B cell (primary cell): ENCODE measurements around the gene EVI5L. TPM values are rescaled to one million over a fixed set of nuclear protein-coding genes. Genes with fewer than 3 reads are reported as not detected.

ENCODE experiments used
- ATAC-seq: fragments of 200-7000 bp; cut with Tn5 transposase; one replicate; pipeline ENCODE4 v1.10.0; 2021; ENCODE audit warnings: low read depth, mild to moderate bottlenecking, moderate number of reproducible peaks, moderate library complexity
- CTCF ChIA-PET: fragments of 350-600 bp; sonication (Branson Sonifier 250); formaldehyde crosslinking; loops from one replicate; lab custom pipeline; 2021; ENCODE audit warnings: antibody characterized with exemption, inconsistent platforms; lab: Charles Lee
- POLR2A ChIA-PET: fragments of 350-600 bp; sonication (Branson Sonifier 250); formaldehyde crosslinking; loops from one replicate; lab custom pipeline; 2021; ENCODE audit warnings: antibody characterized with exemption; lab: Charles Lee
- DNase-seq: peaks from one replicate; pipeline ENCODE4 v3.0.0; 2013
- H2AFZ ChIP-seq: 2 replicates; pipeline ENCODE4 v1.6.1; 2012; ENCODE audit warnings: mild to moderate bottlenecking, low read depth, low read length; ENCODE audit not compliant: insufficient read depth, poor library complexity, severe bottlenecking
- H3K27ac ChIP-seq, 2 donors: 1 replicate in 1 of 2; 2 replicates in 1 of 2; pipeline ENCODE4 v1.5.1; 2012 to 2013; ENCODE audit warnings: low read length in 2 of 2, mild to moderate bottlenecking in 2 of 2, moderate library complexity in 1 of 2
- H3K27me3 ChIP-seq, 4 experiments: fragments of 200-600 bp in 1 of 4; sonication (generic) in 1 of 4; replicated peaks in 1 of 4; 1 replicate in 2 of 4; 2 replicates in 2 of 4; pipeline versions ENCODE4 v1.6.1 to v1.7.0; 2013 to 2016; ENCODE audit warnings: low read length in 3 of 4, mild to moderate bottlenecking in 2 of 4, mixed read lengths in 1 of 4, moderate library complexity in 1 of 4; ENCODE audit not compliant: insufficient read depth in 4 of 4, control insufficient read depth in 3 of 4; ENCODE audit errors: control extremely low read depth in 1 of 4
- H3K36me3 ChIP-seq, 2 experiments: replicated peaks in 1 of 2; 1 replicate in 1 of 2; 2 replicates in 1 of 2; pipeline versions ENCODE4 v1.6.1 to v1.7.1; 2013; ENCODE audit warnings: low read length in 1 of 2; ENCODE audit not compliant: insufficient read depth in 2 of 2, control insufficient read depth in 1 of 2; ENCODE audit errors: control extremely low read depth in 1 of 2, extremely low read depth in 1 of 2
- H3K4me1 ChIP-seq, 2 donors: fragments of 200-600 bp in 1 of 2; sonication (generic) in 1 of 2; 1 replicate in 1 of 2; 2 replicates in 1 of 2; pipeline versions ENCODE4 v1.5.1 to v1.6.1; 2013 to 2017; ENCODE audit warnings: low read length in 2 of 2; ENCODE audit not compliant: control insufficient read depth in 2 of 2, insufficient read depth in 2 of 2
- H3K4me2 ChIP-seq: replicated peaks from 2 replicates; pipeline ENCODE3; 2012; ENCODE audit warnings: mild to moderate bottlenecking, low read depth, low read length; ENCODE audit not compliant: poor library complexity, severe bottlenecking
- H3K4me3 ChIP-seq, 5 experiments: fragments of 200-600 bp in 1 of 5; sonication (generic) in 1 of 5; 1 replicate in 3 of 5; 2 replicates in 2 of 5; pipeline versions ENCODE4 v1.5.1 to v1.7.0; 2011 to 2016; ENCODE audit warnings: low read length in 4 of 5, mild to moderate bottlenecking in 4 of 5, low read depth in 2 of 5, control low read depth in 1 of 5, moderate library complexity in 1 of 5; ENCODE audit not compliant: insufficient read depth in 1 of 5; ENCODE audit errors: control extremely low read depth in 1 of 5, extremely low read depth in 1 of 5
- H3K79me2 ChIP-seq: fragments of 200-600 bp; sonication (generic); one replicate; pipeline ENCODE4 v1.6.0; 2016; ENCODE audit warnings: low read length; ENCODE audit not compliant: control insufficient read depth, insufficient read depth
- H3K9ac ChIP-seq: fragments of 200-600 bp; sonication (generic); 2 replicates; pipeline ENCODE4 v1.6.1; 2017; ENCODE audit warnings: mild to moderate bottlenecking, low read length, moderate library complexity
- H3K9me3 ChIP-seq, 3 donors: one replicate each; pipeline versions ENCODE4 v1.6.1 to v1.7.1; 2013; ENCODE audit warnings: low read length in 2 of 3; ENCODE audit not compliant: control insufficient read depth in 2 of 3, insufficient read depth in 1 of 3; ENCODE audit errors: control extremely low read depth in 1 of 3
- H4K20me1 ChIP-seq: 2 replicates; pipeline ENCODE4 v1.6.0; 2012; ENCODE audit warnings: mild to moderate bottlenecking, low read length; ENCODE audit not compliant: insufficient read depth, control insufficient read depth, poor library complexity, severe bottlenecking
- H3K27ac Mint-ChIP-seq: one replicate; pipeline ENCODE4 v1.8.0; 2021; ENCODE audit warnings: mixed read lengths
- H3K27me3 Mint-ChIP-seq: one replicate; pipeline ENCODE4 v1.8.0; 2021; ENCODE audit warnings: mixed read lengths
- H3K4me1 Mint-ChIP-seq: one replicate; pipeline ENCODE4 v1.8.0; 2021; ENCODE audit warnings: mixed read lengths
- H3K4me3 Mint-ChIP-seq: one replicate; pipeline ENCODE4 v1.8.0; 2021; ENCODE audit warnings: mixed read lengths
- H3K9me3 Mint-ChIP-seq: one replicate; pipeline ENCODE4 v1.8.0; 2022; ENCODE audit warnings: mixed read lengths; ENCODE audit not compliant: insufficient read depth
- EZH2 ChIP-seq: IDR thresholded peaks from 2 replicates; pipeline ENCODE4 v1.6.1; 2012; ENCODE audit warnings: borderline replicate concordance, low read depth, mild to moderate bottlenecking, moderate library complexity, low read length; ENCODE audit not compliant: insufficient read depth, poor library complexity, severe bottlenecking
- WGBS: methylation state at CpG from one replicate; pipeline ENCODE4 v1.1.5; 2013; ENCODE audit warnings: missing lambda C conversion rate; ENCODE audit not compliant: insufficient coverage; 5-methylcytosine and 5-hydroxymethylcytosine counted together
- intact Hi-C: fragments of 100-400 bp; cut with micrococcal nuclease; formaldehyde crosslinking; loops from one replicate; pipeline ENCODE4 v1.10.0; 2022
- polyA plus RNA-seq: library from polyadenylated mRNA; depleted of rRNA; stranded (reverse); fragments of >200 nt; gene quantifications from 2 replicates; pipeline ENCODE4 v1.2.3, GENCODE V29; 2012
- total RNA-seq, 2 donors: library from RNA; stranded (reverse); fragments of 120-200 nt in 1 of 2; gene quantifications; 1 replicate in 1 of 2; 2 replicates in 1 of 2; pipeline versions ENCODE4 v1.2.3 to v1.2.4, GENCODE V29; 2013 to 2022
- TF ChIP-seq, protein P1 (sequence below): fragments of 200-600 bp; IDR thresholded peaks from one replicate; pipeline ENCODE4 v1.8.0; 2022; ENCODE audit warnings: antibody characterized with exemption, mild to moderate bottlenecking

EVI5L gene
- total and polyA plus RNA-seq, 2 donors (not counting 1 experiment from before 2014, with no cell fraction given), result 7.9 to 11.8 TPM

DNA sequence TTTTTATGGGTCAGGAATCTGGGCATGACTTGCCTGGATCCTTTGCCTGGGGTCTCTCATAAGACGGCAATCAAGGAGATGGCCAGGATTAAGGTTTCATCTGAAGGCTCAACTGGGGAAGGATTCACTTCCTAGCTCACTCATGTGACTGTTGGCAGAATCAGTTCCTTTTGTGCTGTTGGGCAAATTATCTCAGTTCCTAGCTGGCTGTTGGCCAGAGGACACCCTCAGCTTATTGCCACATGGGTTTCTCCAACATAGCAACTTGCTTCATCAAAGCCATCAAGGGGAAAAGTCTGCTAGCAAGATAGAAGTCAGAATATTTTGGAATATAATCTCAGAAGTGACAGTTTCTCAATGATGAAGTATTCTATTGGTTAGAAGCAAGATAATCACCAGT is 12.2 kb upstream of the EVI5L start:
- H3K27ac ChIP-seq, result no peak overlapping the region
- peaks cover 0 to 21% (median 11%) of the 10 kb centered on the region in 4 experiments for H3K27me3 ChIP-seq
- no peak overlapping the region for H2AFZ ChIP-seq
- POLR2A ChIA-PET, result interaction anchor here (0.5 kb wide), 1 partner anchor 13 kb away, joined by 3 read pairs; the partner anchor contains the start of gene EVI5L
- ATAC-seq (no peak), DNase-seq (no peak)
- no peaks in the 10 kb centered on the region for H3K79me2 ChIP-seq
- H3K4me3 ChIP-seq, result no peak overlapping the region
- no peak overlapping the region for H3K27ac Mint-ChIP-seq
- intact Hi-C loops, result no loop called here
- WGBS, result no CpG with 5 or more reads among the region's 1 CpG
- H3K4me1 Mint-ChIP-seq, result peaks cover 26% of the 10 kb centered on the region
- H4K20me1 ChIP-seq, result no peaks in the 10 kb centered on the region
- TF ChIP-seq, protein P1, sequence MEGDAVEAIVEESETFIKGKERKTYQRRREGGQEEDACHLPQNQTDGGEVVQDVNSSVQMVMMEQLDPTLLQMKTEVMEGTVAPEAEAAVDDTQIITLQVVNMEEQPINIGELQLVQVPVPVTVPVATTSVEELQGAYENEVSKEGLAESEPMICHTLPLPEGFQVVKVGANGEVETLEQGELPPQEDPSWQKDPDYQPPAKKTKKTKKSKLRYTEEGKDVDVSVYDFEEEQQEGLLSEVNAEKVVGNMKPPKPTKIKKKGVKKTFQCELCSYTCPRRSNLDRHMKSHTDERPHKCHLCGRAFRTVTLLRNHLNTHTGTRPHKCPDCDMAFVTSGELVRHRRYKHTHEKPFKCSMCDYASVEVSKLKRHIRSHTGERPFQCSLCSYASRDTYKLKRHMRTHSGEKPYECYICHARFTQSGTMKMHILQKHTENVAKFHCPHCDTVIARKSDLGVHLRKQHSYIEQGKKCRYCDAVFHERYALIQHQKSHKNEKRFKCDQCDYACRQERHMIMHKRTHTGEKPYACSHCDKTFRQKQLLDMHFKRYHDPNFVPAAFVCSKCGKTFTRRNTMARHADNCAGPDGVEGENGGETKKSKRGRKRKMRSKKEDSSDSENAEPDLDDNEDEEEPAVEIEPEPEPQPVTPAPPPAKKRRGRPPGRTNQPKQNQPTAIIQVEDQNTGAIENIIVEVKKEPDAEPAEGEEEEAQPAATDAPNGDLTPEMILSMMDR, result no peak
- TF ChIP-seq EZH2, result no peak
- H3K9me3 ChIP-seq, result peaks cover 0 to 14% (median 11%) of the 10 kb centered on the region in 3 donors
- H3K4me3 Mint-ChIP-seq, result no peak overlapping the region
- H3K27me3 Mint-ChIP-seq, result peaks cover 20% of the 10 kb centered on the region
- H3K9me3 Mint-ChIP-seq, result no peaks in the 10 kb centered on the region
- no peaks in the 10 kb centered on the region for H3K36me3 ChIP-seq
- peaks cover 11 to 17% of the 10 kb centered on the region in 2 donors for H3K4me1 ChIP-seq
- H3K4me2 ChIP-seq, result no peak overlapping the region
- no peak overlapping the region for H3K9ac ChIP-seq
- CTCF ChIA-PET, result interaction anchor here (1.2 to 1.5 kb wide), 2 partner anchors 16 to 22 kb away, joined by 3 to 4 read pairs; no protein-coding TSS in a partner anchor

DNA sequence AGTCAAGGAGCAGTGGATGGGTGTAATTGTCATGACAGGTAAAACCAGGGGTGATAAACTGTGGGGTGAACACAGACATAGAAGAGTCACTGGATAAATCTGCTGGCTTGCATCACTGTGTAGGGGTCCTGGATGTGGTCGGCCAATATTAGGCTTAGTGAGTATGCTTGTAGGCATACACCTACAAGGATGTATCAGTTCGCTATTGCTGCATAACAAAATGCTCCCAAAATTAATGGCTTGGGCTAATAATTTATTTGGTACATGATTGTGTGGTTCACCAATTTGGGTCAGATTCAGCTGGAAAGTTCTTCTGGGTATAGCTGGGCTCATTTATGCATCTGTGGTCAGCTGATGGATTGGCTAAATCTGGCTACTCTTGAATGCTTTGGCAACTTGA is 11.2 kb upstream of the EVI5L start:
- Histone ChIP-seq H3K4me1 (peaks cover 11 to 17% of the 10 kb centered on the region in 2 donors), H3K9me3 (peaks cover 0 to 9% (median 9%) of the 10 kb centered on the region in 3 donors), H2AFZ (no peak overlapping the region), H3K4me3 (no peak overlapping the region), H3K79me2 (no peaks in the 10 kb centered on the region), H4K20me1 (no peaks in the 10 kb centered on the region), H3K36me3 (no peaks in the 10 kb centered on the region), H3K27me3 (peaks cover 0 to 21% (median 11%) of the 10 kb centered on the region in 4 experiments), H3K27ac (no peak overlapping the region), H3K4me2 (no peak overlapping the region), H3K9ac (no peak overlapping the region)
- ATAC-seq (no peak), DNase-seq (no peak)
- TF ChIP-seq EZH2, result no peak
- TF ChIP-seq, protein P1, result no peak
- intact Hi-C loops, result no loop called here
- H3K4me1 Mint-ChIP-seq, result peaks cover 26% of the 10 kb centered on the region
- peak overlapping the region; percentile 12 for H3K27ac Mint-ChIP-seq
- WGBS, result 90% methylated on average over 2 of the region's 2 CpGs
- CTCF ChIA-PET, result interaction anchor here (0.9 to 1.6 kb wide), 9 partner anchors 10 to 489 kb away, joined by 3 to 6 read pairs (median 4); partner anchors contain the start of gene TRAPPC5
- no peaks in the 10 kb centered on the region for H3K9me3 Mint-ChIP-seq
- POLR2A ChIA-PET, result no interaction called here
- no peak overlapping the region for H3K4me3 Mint-ChIP-seq
- H3K27me3 Mint-ChIP-seq, result peaks cover 22% of the 10 kb centered on the region
